Ammon's horn (tissue), 1 donor: Measurements from ENCODE around the gene DYNLT1.

ENCODE experiments used
- DNase-seq: peaks from one replicate; pipeline ENCODE4 v3.0.0-alpha.2; 2016; ENCODE audit warnings: low spot score

DYNLT1 gene

GRCh38 chr6:158596861-158597260, 47.7 kb downstream of the DYNLT1 start:
- DNase-seq: peak; percentile 46

GRCh38 chr6:158595223-158595622, 49.3 kb downstream of the DYNLT1 start:
- DNase-seq: no peak

GRCh38 chr6:158593670-158594069, 50.9 kb downstream of the DYNLT1 start:
- DNase-seq: no peak

GRCh38 chr6:158591810-158592209, 52.7 kb downstream of the DYNLT1 start:
- DNase-seq: no peak

GRCh38 chr6:158591134-158591809, 53.3 kb downstream of the DYNLT1 start:
- no peak for DNase-seq

GRCh38 chr6:158589366-158589765, 55.2 kb downstream of the DYNLT1 start:
- DNase-seq: no peak

GRCh38 chr6:158586652-158587051, 57.9 kb downstream of the DYNLT1 start:
- DNase-seq: no peak
